D721Med (cell line): Measurements from ENCODE around the gene CEACAM7.

Experiments used
- DNase-seq: peaks from one replicate; pipeline ENCODE4 v3.0.0; 2011; ENCODE audit warnings: low spot score; ENCODE audit not compliant: insufficient read length
- FAIRE-seq: peaks from 2 replicates; lab custom pipeline; 2011; peaks lifted over from hg19 to GRCh38; lab: Jason Lieb, UNC
- TF ChIP-seq, protein P1 (sequence below): IDR thresholded peaks from 2 replicates; pipeline ENCODE4 v1.5.1; 2012; ENCODE audit warnings: mild to moderate bottlenecking, control low read depth; ENCODE audit not compliant: insufficient read depth; ENCODE audit errors: missing control alignments

The CEACAM7 gene

DNA sequence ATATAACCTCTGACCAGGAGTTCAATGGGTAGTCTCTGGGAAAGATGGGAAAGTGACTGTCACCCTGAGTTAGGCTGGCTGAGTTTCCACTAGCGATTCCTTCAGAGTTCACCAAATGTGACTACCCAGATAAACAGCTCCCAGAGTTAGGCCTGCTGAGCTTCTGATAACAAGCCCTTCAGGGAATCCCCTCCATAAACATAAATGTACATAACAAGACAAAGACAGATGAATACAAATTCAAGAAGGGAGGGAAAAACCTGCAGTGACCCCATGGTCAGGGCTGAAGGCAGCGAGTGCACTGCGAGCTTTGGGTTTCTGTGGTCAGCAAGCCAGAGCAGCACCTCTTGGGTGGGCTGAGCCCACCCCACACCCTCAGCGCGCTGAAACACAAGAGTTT is 35.8 kb downstream of the CEACAM7 start:
- DNase-seq (no peak), FAIRE-seq (no peak)
- TF ChIP-seq, protein P1, sequence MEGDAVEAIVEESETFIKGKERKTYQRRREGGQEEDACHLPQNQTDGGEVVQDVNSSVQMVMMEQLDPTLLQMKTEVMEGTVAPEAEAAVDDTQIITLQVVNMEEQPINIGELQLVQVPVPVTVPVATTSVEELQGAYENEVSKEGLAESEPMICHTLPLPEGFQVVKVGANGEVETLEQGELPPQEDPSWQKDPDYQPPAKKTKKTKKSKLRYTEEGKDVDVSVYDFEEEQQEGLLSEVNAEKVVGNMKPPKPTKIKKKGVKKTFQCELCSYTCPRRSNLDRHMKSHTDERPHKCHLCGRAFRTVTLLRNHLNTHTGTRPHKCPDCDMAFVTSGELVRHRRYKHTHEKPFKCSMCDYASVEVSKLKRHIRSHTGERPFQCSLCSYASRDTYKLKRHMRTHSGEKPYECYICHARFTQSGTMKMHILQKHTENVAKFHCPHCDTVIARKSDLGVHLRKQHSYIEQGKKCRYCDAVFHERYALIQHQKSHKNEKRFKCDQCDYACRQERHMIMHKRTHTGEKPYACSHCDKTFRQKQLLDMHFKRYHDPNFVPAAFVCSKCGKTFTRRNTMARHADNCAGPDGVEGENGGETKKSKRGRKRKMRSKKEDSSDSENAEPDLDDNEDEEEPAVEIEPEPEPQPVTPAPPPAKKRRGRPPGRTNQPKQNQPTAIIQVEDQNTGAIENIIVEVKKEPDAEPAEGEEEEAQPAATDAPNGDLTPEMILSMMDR, result no peak

DNA sequence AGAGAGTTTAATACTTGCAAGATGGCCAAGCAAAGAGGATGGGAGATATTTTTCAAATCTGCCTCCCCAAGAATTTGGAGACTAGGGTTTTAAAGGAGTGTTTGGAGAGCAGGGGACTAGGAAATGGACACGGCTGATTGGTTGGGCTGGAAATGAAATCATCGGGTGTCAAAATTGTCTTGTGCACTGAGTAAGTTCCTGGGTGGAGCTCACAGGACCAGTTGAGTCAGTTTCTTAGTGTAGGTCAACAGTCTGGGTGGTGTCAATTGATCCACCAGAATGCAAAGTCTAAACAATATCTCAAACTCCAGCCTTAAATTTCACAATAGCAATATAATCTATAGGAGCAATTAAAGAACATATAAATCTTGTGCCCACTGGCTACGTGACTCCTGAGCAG is 38.2 kb downstream of the CEACAM7 start:
- DNase-seq, result no peak
- no peak for FAIRE-seq
- TF ChIP-seq, protein P1, result no peak

DNA sequence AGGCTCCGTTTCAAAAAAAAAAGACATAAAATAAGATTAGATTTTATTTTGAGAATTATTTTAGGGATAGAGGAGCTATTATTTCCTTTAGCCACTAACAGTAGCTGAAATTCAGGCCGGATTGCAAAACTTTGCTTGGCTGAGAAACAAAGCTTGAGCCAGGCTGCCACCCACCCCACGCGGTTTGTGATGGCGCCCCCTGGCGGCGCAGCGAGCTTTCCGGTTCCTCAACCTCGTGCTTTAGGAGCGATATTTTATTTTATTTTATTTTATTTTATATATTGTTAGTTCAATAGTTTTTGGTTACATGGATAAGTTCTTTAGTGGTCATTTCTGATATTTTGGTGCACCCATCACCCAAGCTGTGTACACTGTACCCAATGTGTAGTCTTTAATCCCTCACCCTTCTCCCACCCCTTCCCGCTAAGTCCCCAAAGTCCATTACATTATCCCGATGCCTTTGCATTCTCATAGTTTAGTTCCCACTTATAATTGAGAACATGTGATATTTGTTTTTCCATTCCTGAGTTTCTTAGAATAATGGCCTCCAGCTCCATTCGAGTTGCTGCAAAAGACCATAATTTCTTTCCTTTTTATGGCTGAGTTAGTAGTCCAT is 41.4 kb downstream of the CEACAM7 start:
- no peak for FAIRE-seq
- no peak for DNase-seq
- TF ChIP-seq, protein P1, result peak; percentile 11

DNA sequence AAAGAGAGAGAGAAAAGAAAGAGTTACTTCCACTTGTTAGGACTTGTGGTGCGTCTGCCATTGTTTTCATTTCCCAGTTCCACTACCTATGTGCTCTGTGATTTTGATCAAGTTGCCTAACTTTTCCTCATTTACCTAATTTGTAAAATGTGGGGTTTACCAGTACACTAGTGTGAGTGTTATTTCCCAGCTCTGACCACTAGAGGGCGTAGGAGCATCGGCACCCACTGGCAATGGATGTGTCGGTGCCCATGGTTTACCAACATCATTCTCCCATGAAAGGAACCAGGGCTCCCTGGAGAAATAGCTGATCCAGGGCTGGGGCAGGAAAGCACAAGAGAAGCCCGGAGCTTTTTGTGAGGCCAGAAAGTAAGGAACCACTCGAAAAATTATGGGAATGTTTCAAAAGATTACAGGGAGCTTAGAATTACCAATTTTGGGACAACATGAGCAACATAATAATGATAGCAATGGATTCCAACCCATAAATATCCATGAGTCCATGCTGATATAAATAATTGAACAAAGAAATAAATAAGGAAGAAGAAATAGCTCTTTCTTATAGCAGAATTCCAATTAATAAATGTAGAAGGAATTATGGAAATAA is 46.1 kb downstream of the CEACAM7 start:
- no peak for FAIRE-seq
- TF ChIP-seq, protein P1, result peak; percentile 93
- DNase-seq, result peak; percentile 33

DNA sequence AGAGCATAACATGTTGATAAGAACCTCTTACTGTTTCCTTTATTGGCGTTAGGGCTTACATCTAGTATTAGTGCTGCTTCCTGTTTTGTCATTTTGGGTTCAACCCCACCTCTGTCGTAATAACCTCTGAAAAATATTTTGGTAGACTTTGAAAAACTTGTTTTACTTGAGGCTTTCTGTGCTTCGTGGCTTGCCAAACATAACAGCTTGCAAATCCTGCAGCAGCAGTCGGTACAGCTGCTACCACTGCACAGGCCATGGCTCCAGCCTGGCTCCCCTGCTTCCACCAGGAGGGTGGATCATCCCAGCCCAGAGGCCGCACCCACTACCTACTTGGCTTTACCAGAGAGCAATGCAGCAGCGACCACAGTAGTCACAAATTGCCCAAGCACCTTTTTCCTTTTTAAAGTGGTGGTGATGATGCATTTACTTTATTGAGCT is 49.4 kb downstream of the CEACAM7 start:
- FAIRE-seq (no peak), DNase-seq (no peak)
- TF ChIP-seq, protein P1, result no peak

DNA sequence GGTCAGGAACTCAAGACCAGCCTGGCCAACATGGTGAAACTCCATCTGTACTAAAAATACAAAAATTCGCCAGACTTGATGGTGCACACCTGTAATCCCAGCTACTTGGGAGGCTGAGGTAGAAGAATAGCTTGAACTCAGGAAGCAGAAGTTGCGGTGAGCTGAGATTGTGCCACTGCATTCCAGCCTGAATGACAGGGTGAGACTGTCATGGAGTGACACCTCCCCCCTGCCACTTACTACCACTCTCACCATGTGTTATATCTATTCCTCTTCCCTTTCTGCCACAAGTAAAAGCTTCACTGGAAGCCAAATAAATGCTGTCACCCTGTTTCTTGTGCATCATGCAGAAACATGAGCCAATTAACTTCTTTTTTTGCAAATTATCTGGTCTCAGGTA is 50.6 kb downstream of the CEACAM7 start:
- DNase-seq, result no peak
- TF ChIP-seq, protein P1, result no peak
- no peak for FAIRE-seq
